Chondrocyte (in vitro differentiated cells): ENCODE results near the gene CSNK1D. TPM values are rescaled to one million over a fixed set of nuclear protein-coding genes. Genes with fewer than 3 reads are reported as not detected.

ENCODE experiments used
- DNase-seq: peaks from one replicate; pipeline ENCODE4 v3.0.0; 2021; ENCODE audit warnings: mixed read lengths, low spot score
- H3K27ac Mint-ChIP-seq: one replicate; pipeline ENCODE4 v1.8.0; 2021; ENCODE audit warnings: mild to moderate bottlenecking, moderate library complexity, mixed read lengths; ENCODE audit not compliant: unreplicated experiment
- H3K27me3 Mint-ChIP-seq: 2 replicates; pipeline ENCODE4 v1.8.0; 2021; ENCODE audit warnings: low read depth, mixed read lengths
- H3K36me3 Mint-ChIP-seq: 2 replicates; pipeline ENCODE4 v1.8.0; 2021; ENCODE audit warnings: low read depth, mixed read lengths
- H3K4me1 Mint-ChIP-seq: 2 replicates; pipeline ENCODE4 v1.8.0; 2021; ENCODE audit warnings: low read depth, mild to moderate bottlenecking, mixed read lengths
- H3K4me3 Mint-ChIP-seq: one replicate; pipeline ENCODE4 v1.8.0; 2021; ENCODE audit warnings: mild to moderate bottlenecking, moderate library complexity, mixed read lengths; ENCODE audit not compliant: unreplicated experiment
- H3K9me3 Mint-ChIP-seq: 2 replicates; pipeline ENCODE4 v1.8.0; 2021; ENCODE audit warnings: low read depth, mixed read lengths
- CTCF ChIP-seq: fragments of 200-600 bp; sonication (generic); IDR thresholded peaks from 2 replicates; pipeline ENCODE4 v1.5.0; 2021; ENCODE audit warnings: antibody characterized with exemption, mild to moderate bottlenecking, moderate library complexity
- long read RNA-seq: library from polyadenylated mRNA; stranded (forward); transcript quantifications from one replicate; pipeline ENCODE4 v2.0.0, GENCODE V29; 2021
- total RNA-seq: library from RNA; stranded (reverse); gene quantifications from 3 replicates; pipeline ENCODE4 v1.2.1, GENCODE V29; 2021

The CSNK1D gene
- 93.0 to 94.5 TPM (median 93.9 TPM) in 3 replicates for total RNA-seq
- long read RNA-seq, transcript CSNK1D-203 (10 exons, 2,047 nt), result major isoform, 46 of 66 reads
- long read RNA-seq, partial matches to known transcripts, result 5 of 66 reads
- long read RNA-seq, other reads (novel, unspliced or antisense), result 10 of 66 reads

DNA sequence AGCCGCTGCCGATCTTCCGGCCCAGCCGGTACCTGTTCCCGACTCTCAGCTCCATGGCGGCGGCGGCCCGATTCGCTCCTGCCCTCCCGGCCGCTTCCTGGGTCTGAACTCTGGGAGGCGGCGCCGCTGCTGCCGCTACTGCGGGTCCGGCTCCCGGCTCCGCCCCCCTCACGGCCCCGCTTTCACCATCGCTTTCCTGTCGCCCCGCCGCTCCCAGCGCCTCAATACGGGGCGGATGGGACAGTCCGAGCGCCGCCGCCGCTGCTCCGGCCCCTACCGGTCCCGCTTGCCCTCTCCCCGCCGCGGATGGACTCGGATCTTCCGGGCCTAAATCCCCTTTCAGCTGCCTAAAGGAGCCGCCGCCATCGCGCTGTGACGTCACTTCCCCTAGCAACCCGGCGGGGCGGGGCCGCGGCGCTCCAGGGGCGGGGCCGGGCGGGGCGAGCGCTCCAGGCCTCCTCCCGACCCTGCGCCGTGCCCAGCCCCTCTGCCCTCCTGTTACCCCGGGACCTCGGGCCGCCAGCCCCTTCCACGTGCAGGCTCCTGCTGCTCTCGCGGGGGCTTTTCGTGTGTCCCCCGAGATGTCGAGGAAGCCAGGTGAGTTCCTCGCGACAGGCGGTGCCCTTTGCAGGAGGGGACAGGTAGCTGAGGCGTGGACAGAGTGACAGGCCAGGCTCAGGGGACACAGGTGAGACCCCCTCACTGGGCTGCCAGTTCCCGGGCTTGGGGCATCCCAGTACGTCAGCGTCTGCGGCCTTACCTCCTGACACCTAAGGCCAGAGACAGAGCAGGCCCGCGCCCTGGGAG lies at the start of gene CSNK1D:
TSS of gene CSNK1D (minus strand) at position 374 of the 807 bp plus-strand sequence. CDS start at position 55, 319 bp downstream.
- no peak for TF ChIP-seq CTCF
- Mint-ChIP-seq H3K27ac (peak within 1 kb of the TSS; percentile 99), H3K4me3 (peak within 1 kb of the TSS; percentile 95), H3K27me3 (no peaks in the 10 kb centered on the region), H3K36me3 (peaks cover 11% of the 10 kb centered on the region), H3K9me3 (no peaks in the 10 kb centered on the region), H3K4me1 (peaks cover 46% of the 10 kb centered on the region)
- no peak for DNase-seq

GRCh38 chr17:82322526-82323453 lies 49.3 kb upstream of the CSNK1D start:
- Mint-ChIP-seq H3K27me3 (peaks cover 4% of the 10 kb centered on the region), H3K4me1 (peaks cover 5% of the 10 kb centered on the region), H3K36me3 (no peaks in the 10 kb centered on the region), H3K27ac (no peak overlapping the region), H3K4me3 (no peak overlapping the region), H3K9me3 (no peaks in the 10 kb centered on the region)
- DNase-seq, result no peak
- TF ChIP-seq CTCF, result no peak

DNA sequence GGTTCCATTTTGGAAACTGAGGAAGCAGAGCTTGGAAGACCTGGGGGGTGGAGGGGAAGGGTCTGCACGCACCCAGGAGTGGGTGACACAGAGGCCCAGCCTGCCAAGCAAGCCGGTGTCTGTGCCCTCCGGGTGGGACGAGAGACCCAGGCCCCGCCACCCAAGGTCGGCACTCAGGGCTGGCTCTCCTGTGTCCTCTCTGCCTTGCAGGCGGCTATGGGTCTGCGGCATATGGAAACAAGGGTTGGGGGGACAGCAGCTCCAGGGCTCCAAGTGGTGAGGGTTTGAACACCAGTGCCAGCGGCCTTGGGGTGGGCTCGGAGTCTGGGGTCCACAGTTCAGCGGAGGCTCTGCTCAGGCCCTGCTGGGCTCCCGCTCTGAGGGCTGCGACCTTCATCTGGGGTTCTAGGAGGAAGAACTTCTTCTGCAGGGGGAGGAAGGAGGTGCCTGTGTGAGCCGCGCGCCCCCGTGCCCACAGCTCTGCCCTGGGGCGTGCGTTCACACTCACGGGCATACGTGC lies 48.5 kb upstream of the CSNK1D start:
- DNase-seq, result no peak
- Mint-ChIP-seq H3K27ac (no peak overlapping the region), H3K4me3 (no peak overlapping the region), H3K27me3 (peaks cover 4% of the 10 kb centered on the region), H3K4me1 (peaks cover 5% of the 10 kb centered on the region), H3K9me3 (no peaks in the 10 kb centered on the region), H3K36me3 (no peaks in the 10 kb centered on the region)
- TF ChIP-seq CTCF, result no peak

- no peak overlapping the region for H3K4me3 Mint-ChIP-seq
- H3K36me3 Mint-ChIP-seq, result no peaks in the 10 kb centered on the region
- TF ChIP-seq CTCF, result peak; percentile 89
- peaks cover 6% of the 10 kb centered on the region for H3K27me3 Mint-ChIP-seq
- peak overlapping the region; percentile 27 for H3K27ac Mint-ChIP-seq
- DNase-seq, result no peak
- no peaks in the 10 kb centered on the region for H3K9me3 Mint-ChIP-seq
- peaks cover 5% of the 10 kb centered on the region for H3K4me1 Mint-ChIP-seq
These were observed 47.7 kb upstream of the CSNK1D start for GRCh38 chr17:82320956-82321927.
